Activated CD8-positive, alpha-beta T cell treated with anti-CD3 and anti-CD28 coated beads for 36 hours (primary cell): Measurements from ENCODE around the gene PRKN. TPM values are rescaled to one million over a fixed set of nuclear protein-coding genes. Genes with fewer than 3 reads are reported as not detected.

Source experiments
- ATAC-seq: fragments of 200-7000 bp; cut with Tn5 transposase; one replicate; pipeline ENCODE4 v1.10.0; 2021; ENCODE audit warnings: mild to moderate bottlenecking, moderate library complexity
- CTCF ChIA-PET: fragments of 350-600 bp; sonication (Branson Sonifier 250); formaldehyde crosslinking; loops from one replicate; lab custom pipeline; 2021; ENCODE audit warnings: antibody characterized with exemption; lab: Charles Lee
- POLR2A ChIA-PET: fragments of 350-600 bp; sonication (Branson Sonifier 250); formaldehyde crosslinking; loops from one replicate; lab custom pipeline; 2021; ENCODE audit warnings: antibody characterized with exemption; lab: Charles Lee
- DNase-seq: peaks from one replicate; pipeline ENCODE4 v3.0.0-alpha.2; 2020
- H3K27ac Mint-ChIP-seq: one replicate; pipeline ENCODE4 v1.8.0; 2021; ENCODE audit warnings: mild to moderate bottlenecking, mixed read lengths
- H3K27me3 Mint-ChIP-seq: one replicate; pipeline ENCODE4 v1.8.0; 2021; ENCODE audit warnings: mixed read lengths
- H3K36me3 Mint-ChIP-seq: one replicate; pipeline ENCODE4 v1.8.0; 2021; ENCODE audit warnings: low read depth, mixed read lengths
- H3K4me1 Mint-ChIP-seq: one replicate; pipeline ENCODE4 v1.8.0; 2021; ENCODE audit warnings: low read depth, mixed read lengths
- H3K4me3 Mint-ChIP-seq: one replicate; pipeline ENCODE4 v1.8.0; 2021; ENCODE audit warnings: mild to moderate bottlenecking, moderate library complexity, mixed read lengths
- H3K9me3 Mint-ChIP-seq: one replicate; pipeline ENCODE4 v1.8.0; 2021; ENCODE audit warnings: mixed read lengths
- CTCF ChIP-seq: fragments of 200-600 bp; IDR thresholded peaks from one replicate; pipeline ENCODE4 v1.8.0; 2022; ENCODE audit warnings: antibody characterized with exemption, mild to moderate bottlenecking
- intact Hi-C: fragments of 100-400 bp; cut with micrococcal nuclease; formaldehyde crosslinking; loops from one replicate; pipeline ENCODE4 v1.10.0; 2022
- total RNA-seq, 2 experiments: library from RNA; stranded (reverse); gene quantifications; one replicate each; pipeline ENCODE4 v1.2.3, GENCODE V29; 2021

PRKN gene
- total RNA-seq, 2 experiments from 2014 or later = 1.2 to 1.4 TPM

GRCh38 chr6:161446296-161446925 lies 1281.2 kb downstream of the PRKN start:
- ChIA-PET CTCF (no interaction called here), POLR2A (no interaction called here)
- no peaks in the 10 kb centered on the region for H3K4me1 Mint-ChIP-seq
- DNase-seq (no peak), ATAC-seq (no peak)
- peaks cover 1% of the 10 kb centered on the region for H3K27me3 Mint-ChIP-seq
- H3K4me3 Mint-ChIP-seq = no peak overlapping the region
- no peaks in the 10 kb centered on the region for H3K36me3 Mint-ChIP-seq
- intact Hi-C loops = no loop called here
- no peaks in the 10 kb centered on the region for H3K9me3 Mint-ChIP-seq
- no peak for TF ChIP-seq CTCF
- H3K27ac Mint-ChIP-seq = no peak overlapping the region

GRCh38 chr6:161445021-161445799 lies 1282.4 kb downstream of the PRKN start:
- H3K4me1 Mint-ChIP-seq = no peaks in the 10 kb centered on the region
- POLR2A ChIA-PET = no interaction called here
- intact Hi-C loops = no loop called here
- DNase-seq = no peak
- H3K27me3 Mint-ChIP-seq = peaks cover 1% of the 10 kb centered on the region
- CTCF ChIA-PET = no interaction called here
- no peaks in the 10 kb centered on the region for H3K9me3 Mint-ChIP-seq
- H3K27ac Mint-ChIP-seq = no peak overlapping the region
- ATAC-seq = no peak
- no peak overlapping the region for H3K4me3 Mint-ChIP-seq
- TF ChIP-seq CTCF = no peak
- H3K36me3 Mint-ChIP-seq = no peaks in the 10 kb centered on the region

DNA sequence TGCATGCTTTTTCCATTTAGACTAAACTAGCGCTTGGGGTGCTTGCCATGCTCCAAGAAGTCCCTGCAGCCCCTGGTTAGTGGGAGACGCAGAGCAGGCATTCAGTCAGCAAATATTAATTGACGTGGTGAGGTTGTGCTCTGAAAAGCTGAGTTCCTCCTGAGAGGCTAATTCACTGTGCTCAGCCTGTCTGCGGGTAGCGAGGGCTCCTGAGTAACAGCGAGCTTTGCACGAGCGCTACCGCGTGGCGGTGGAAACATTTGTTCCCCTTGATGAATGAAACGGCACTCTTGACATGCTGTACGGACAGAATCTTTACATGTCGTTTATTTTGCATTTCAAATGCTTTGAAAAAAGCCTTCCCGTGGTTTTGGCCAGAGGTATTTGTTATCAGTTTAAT lies 1283.1 kb downstream of the PRKN start:
- no peak for TF ChIP-seq CTCF
- H3K27me3 Mint-ChIP-seq = peaks cover 1% of the 10 kb centered on the region
- H3K9me3 Mint-ChIP-seq = no peaks in the 10 kb centered on the region
- no peaks in the 10 kb centered on the region for H3K36me3 Mint-ChIP-seq
- DNase-seq (peak; percentile 33), ATAC-seq (no peak)
- no peak overlapping the region for H3K4me3 Mint-ChIP-seq
- ChIA-PET POLR2A (no interaction called here), CTCF (no interaction called here)
- H3K27ac Mint-ChIP-seq = no peak overlapping the region
- no peaks in the 10 kb centered on the region for H3K4me1 Mint-ChIP-seq
- intact Hi-C loops = no loop called here

DNA sequence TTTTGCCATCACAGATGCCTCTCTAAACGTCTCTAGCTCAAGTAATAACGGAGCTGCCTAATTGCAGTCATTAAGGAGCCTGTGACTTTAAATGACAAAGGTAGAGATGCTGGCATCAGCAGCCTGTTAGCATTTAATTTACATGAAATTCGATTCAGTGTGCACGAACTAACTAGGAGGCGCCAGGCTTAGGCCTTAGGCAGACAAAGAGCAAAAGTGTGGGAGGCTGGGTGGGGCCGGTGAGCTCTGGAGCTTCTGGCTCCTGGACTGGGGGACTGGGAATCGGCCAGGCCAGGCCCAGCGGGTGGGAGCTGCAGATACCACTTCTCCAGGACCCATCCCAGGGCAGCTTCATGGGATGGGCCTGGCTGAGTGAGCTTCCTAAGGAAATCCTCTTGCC lies 1283.7 kb downstream of the PRKN start:
- Mint-ChIP-seq H3K27me3 (peaks cover 1% of the 10 kb centered on the region), H3K4me3 (no peak overlapping the region), H3K9me3 (no peaks in the 10 kb centered on the region), H3K36me3 (no peaks in the 10 kb centered on the region), H3K4me1 (no peaks in the 10 kb centered on the region), H3K27ac (no peak overlapping the region)
- TF ChIP-seq CTCF = no peak
- ATAC-seq (no peak), DNase-seq (no peak)
- ChIA-PET CTCF (interaction anchor here (3.2 kb wide), 1 partner anchor 25 kb away, joined by 10 read pairs; no protein-coding TSS in a partner anchor), POLR2A (no interaction called here)
- intact Hi-C loops = no loop called here

GRCh38 chr6:161442420-161442819 lies 1285.1 kb downstream of the PRKN start:
- CTCF ChIA-PET = interaction anchor here (3.2 kb wide), 1 partner anchor 24 kb away, joined by 10 read pairs; no protein-coding TSS in a partner anchor
- no peak for TF ChIP-seq CTCF
- intact Hi-C loops = no loop called here
- ATAC-seq = no peak
- H3K4me3 Mint-ChIP-seq = no peak overlapping the region
- H3K27me3 Mint-ChIP-seq = no peaks in the 10 kb centered on the region
- no peak for DNase-seq
- H3K36me3 Mint-ChIP-seq = no peaks in the 10 kb centered on the region
- no peaks in the 10 kb centered on the region for H3K4me1 Mint-ChIP-seq
- POLR2A ChIA-PET = no interaction called here
- no peak overlapping the region for H3K27ac Mint-ChIP-seq
- no peaks in the 10 kb centered on the region for H3K9me3 Mint-ChIP-seq
